AG04449 (cell line): ENCODE measurements around the gene SLC44A5.

Experiments
- CTCF ChIA-PET: fragments of 350-600 bp; formaldehyde crosslinking; extraction: SDS; loops from one replicate; lab custom pipeline; 2021; ENCODE audit warnings: antibody characterized with exemption; lab: Yijun Ruan, JAX
- POLR2A ChIA-PET: fragments of 400-600, 350-600 bp; formaldehyde crosslinking; extraction: SDS; loops from one replicate; lab custom pipeline; 2020; ENCODE audit warnings: antibody characterized with exemption, inconsistent platforms; lab: Yijun Ruan, JAX
- DNase-seq: peaks from one replicate; pipeline ENCODE4 v3.0.0-alpha.2; 2010; ENCODE audit warnings: low read depth, low spot score
- H3K4me3 ChIP-seq: 2 replicates; pipeline ENCODE4 v1.5.1; 2011; ENCODE audit warnings: low read depth, mild to moderate bottlenecking, control low read depth, low read length
- CTCF ChIP-seq: IDR thresholded peaks from one replicate; pipeline ENCODE4 v1.5.1; 2011; ENCODE audit warnings: mild to moderate bottlenecking, moderate library complexity, low read length, control low read depth, inconsistent platforms; ENCODE audit not compliant: insufficient read depth; ENCODE audit errors: missing control alignments

Gene SLC44A5

GRCh38 chr1:75475696-75476095, 135.2 kb downstream of the SLC44A5 start:
- ChIA-PET CTCF (no interaction called here), POLR2A (no interaction called here)

GRCh38 chr1:75472971-75473603, 137.8 kb downstream of the SLC44A5 start:
- TF ChIP-seq CTCF = no peak
- CTCF ChIA-PET = no interaction called here
- no peak overlapping the region for H3K4me3 ChIP-seq
- POLR2A ChIA-PET = no interaction called here
- no peak for DNase-seq

More at GRCh38 chr1:75475696-75476095, 135.2 kb downstream of the SLC44A5 start:
- no peak for DNase-seq
- no peak for TF ChIP-seq CTCF
- H3K4me3 ChIP-seq = no peak overlapping the region

GRCh38 chr1:75472089-75472970, 138.6 kb downstream of the SLC44A5 start:
- no peak for TF ChIP-seq CTCF
- ChIA-PET CTCF (no interaction called here), POLR2A (no interaction called here)

GRCh38 chr1:75471252-75471651, 139.7 kb downstream of the SLC44A5 start:
- DNase-seq = no peak
- H3K4me3 ChIP-seq = no peak overlapping the region
- ChIA-PET POLR2A (no interaction called here), CTCF (no interaction called here)
- no peak for TF ChIP-seq CTCF

More at GRCh38 chr1:75472089-75472970, 138.6 kb downstream of the SLC44A5 start:
- no peak overlapping the region for H3K4me3 ChIP-seq
- no peak for DNase-seq

GRCh38 chr1:75470448-75470847, 140.5 kb downstream of the SLC44A5 start:
- DNase-seq = no peak
- no peak overlapping the region for H3K4me3 ChIP-seq
- POLR2A ChIA-PET = no interaction called here
- CTCF ChIA-PET = no interaction called here
- no peak for TF ChIP-seq CTCF

- ChIA-PET CTCF (no interaction called here), POLR2A (no interaction called here)
- no peak overlapping the region for H3K4me3 ChIP-seq
- TF ChIP-seq CTCF = no peak
- no peak for DNase-seq
Measured at GRCh38 chr1:75469586-75470173, 141.2 kb downstream of the SLC44A5 start.
